Right kidney (tissue), 9 donors: ENCODE results near the gene PAAF1.

Experiments
- DNase-seq: peaks from one replicate; pipeline ENCODE4 v3.0.0-alpha.2; 2016
- long read RNA-seq, 8 donors: transcript quantifications; one replicate each; lab custom pipeline, GENCODE V29; 2026

PAAF1 gene, protein sequence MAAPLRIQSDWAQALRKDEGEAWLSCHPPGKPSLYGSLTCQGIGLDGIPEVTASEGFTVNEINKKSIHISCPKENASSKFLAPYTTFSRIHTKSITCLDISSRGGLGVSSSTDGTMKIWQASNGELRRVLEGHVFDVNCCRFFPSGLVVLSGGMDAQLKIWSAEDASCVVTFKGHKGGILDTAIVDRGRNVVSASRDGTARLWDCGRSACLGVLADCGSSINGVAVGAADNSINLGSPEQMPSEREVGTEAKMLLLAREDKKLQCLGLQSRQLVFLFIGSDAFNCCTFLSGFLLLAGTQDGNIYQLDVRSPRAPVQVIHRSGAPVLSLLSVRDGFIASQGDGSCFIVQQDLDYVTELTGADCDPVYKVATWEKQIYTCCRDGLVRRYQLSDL
- long read RNA-seq, donor 1, full-length matches to known transcripts, result 6 of 6 reads
- long read RNA-seq, donor 1, partial matches to known transcripts, result 0 of 6 reads
- long read RNA-seq, donor 1, other reads (novel, unspliced or antisense), result 0 of 6 reads
- long read RNA-seq, donor 2, full-length matches to known transcripts, result 3 of 3 reads
- long read RNA-seq, donor 2, partial matches to known transcripts, result 0 of 3 reads
- long read RNA-seq, donor 2, other reads (novel, unspliced or antisense), result 0 of 3 reads
- long read RNA-seq, donor 3, full-length matches to known transcripts, result 6 of 11 reads
- long read RNA-seq, donor 3, partial matches to known transcripts, result 5 of 11 reads
- long read RNA-seq, donor 3, other reads (novel, unspliced or antisense), result 0 of 11 reads
- long read RNA-seq, donor 4, full-length matches to known transcripts, result 7 of 14 reads
- long read RNA-seq, donor 4, partial matches to known transcripts, result 7 of 14 reads
- long read RNA-seq, donor 4, other reads (novel, unspliced or antisense), result 0 of 14 reads
- long read RNA-seq, donor 5, full-length matches to known transcripts, result 17 of 26 reads
- long read RNA-seq, donor 5, partial matches to known transcripts, result 9 of 26 reads
- long read RNA-seq, donor 5, other reads (novel, unspliced or antisense), result 0 of 26 reads
- long read RNA-seq, donor 6, full-length matches to known transcripts, result 6 of 14 reads
- long read RNA-seq, donor 6, partial matches to known transcripts, result 8 of 14 reads
- long read RNA-seq, donor 6, other reads (novel, unspliced or antisense), result 0 of 14 reads
- long read RNA-seq, donor 7, full-length matches to known transcripts, result 6 of 6 reads
- long read RNA-seq, donor 7, partial matches to known transcripts, result 0 of 6 reads
- long read RNA-seq, donor 7, other reads (novel, unspliced or antisense), result 0 of 6 reads
- long read RNA-seq, donor 8, full-length matches to known transcripts, result 3 of 11 reads
- long read RNA-seq, donor 8, partial matches to known transcripts, result 8 of 11 reads
- long read RNA-seq, donor 8, other reads (novel, unspliced or antisense), result 0 of 11 reads

DNA sequence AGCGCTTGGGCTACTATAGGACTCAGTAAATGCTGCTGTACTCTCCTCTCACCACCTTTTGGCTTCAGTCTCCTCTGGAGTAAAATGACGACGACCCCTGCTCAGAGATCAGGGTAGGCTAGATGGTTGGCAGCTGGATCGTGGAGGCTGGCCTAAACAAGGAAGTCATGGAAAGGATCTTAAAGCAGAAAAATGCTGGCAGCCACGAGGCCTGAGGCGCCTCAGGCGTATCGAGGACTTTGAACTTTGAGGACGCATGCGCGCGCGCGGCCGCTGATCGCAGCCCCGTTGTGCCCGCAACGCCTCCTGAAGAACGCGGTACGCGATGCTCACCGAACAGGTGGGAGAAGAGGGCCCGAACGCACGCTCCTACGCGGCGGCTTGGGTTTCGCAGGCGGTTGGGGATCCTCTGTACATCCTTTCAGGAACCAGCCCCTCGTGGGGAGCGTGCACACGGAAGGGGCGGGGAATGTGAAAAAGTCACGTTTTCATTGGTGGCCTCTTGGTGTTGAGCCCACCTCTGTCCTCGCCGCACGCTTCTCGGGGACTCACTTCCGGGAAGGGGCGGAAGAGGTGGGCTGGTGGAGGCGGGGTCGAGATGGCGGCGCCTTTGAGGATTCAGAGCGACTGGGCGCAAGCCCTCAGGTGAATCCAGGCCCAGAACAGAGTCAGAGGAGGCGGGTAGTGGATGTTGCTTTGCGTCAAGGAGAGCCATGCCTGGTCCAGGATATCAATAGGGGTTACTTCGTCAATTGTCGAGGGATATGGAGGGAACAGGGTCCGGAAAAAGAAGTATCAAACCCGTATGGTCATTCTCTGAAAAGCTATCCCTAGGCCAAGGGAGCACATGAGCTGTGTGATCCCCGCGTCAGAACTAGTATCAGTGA, at the start of gene PAAF1, which contains the start of gene COA4:
Gene PAAF1, plus strand, starts transcription at position 576 of the 887 bp plus-strand sequence. Its CDS starts 23 bp downstream, at position 599.
Gene COA4, minus strand, starts transcription at position 423 of the 887 bp plus-strand sequence. CDS start 3,468 bp downstream, outside the sequence.
- peak; percentile 95 for DNase-seq

DNA sequence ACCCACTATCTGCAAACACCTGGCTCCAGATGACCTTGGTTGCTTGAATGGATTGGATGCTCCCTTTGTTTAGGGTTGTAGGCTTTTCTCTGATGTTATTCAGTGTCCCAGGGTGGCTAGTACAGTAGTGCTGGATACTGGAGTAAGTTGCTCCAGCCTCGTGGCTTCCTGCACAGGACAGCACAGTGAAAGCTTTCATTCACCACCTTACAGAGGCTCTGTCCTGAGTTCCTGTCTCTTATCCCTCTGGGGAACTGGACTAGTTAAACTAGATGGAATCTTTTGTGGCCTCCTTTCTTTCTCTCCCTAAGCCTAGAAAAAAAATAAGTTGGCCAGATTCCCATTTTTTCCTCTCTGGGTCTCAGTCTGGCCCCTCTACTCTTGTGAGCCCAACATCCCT, 46.5 kb upstream of the PAAF1 start:
- no peak for DNase-seq

DNA sequence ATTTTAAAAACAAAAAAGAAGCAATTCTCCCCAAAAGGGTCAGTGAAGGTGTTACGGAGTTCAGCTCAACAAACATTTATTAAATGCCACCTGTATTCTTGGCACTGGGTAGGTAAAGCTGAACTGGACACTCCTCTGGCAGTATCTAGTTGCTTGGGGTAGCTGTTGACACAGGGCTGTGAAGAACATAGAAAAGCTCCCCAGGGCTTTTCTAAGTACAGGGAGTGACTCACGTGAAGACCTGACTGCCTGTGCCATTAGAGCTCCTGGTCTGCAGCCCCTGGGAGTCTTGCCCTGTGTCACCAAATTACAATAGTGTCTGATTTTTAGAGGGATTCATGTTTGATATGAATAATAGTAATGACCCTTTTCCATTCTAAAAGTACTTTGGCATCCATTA, 43.7 kb upstream of the PAAF1 start:
- no peak for DNase-seq

DNA sequence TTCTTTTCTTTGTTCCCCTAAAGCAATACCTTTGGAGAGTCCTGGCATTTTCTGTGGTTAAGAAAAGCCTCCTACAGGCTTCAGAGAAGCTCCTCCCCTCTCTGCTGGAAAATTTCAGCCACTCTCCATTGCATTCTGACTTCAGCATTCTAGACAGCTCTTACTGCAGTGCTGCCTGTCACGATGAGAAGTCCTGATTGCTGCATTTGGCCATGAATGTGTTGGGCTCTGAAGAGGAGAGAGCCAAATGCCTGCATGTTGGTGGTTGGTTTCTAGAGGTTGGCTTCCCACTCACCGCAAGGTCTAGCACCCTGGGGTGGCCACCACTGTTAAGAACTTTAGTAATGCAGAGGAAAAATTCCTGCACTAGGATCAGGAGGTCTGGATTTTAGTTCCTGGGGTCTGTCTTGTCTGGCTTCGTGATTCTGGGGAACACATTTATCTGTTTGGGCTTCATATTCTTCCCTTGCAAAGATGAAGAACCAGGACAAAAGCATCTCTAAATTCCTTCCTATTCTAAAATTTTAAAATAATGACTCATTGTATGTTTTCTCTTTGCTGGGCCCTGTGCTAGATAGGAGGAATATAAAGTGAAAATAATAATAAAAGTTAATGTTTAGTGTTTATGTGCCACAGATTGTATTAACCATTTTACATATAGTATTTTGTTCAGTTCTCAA, 38.2 kb upstream of the PAAF1 start:
- no peak for DNase-seq

DNA sequence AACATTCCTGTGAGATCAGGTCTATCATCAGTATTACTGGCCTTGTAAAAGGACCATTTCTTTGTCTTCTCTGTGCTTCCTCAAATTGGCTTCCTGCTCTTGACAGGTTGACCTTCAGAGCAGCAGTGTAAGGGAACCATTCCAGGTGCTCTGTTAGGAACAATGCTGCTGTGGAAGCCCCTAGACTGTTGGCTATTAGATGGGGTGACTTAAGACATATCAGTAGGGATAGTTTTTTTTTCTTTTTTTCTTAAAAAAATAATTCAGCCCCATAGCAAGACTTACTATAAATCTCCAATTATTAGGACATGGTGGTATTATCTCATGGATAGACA, 37.7 kb upstream of the PAAF1 start:
- no peak for DNase-seq

DNA sequence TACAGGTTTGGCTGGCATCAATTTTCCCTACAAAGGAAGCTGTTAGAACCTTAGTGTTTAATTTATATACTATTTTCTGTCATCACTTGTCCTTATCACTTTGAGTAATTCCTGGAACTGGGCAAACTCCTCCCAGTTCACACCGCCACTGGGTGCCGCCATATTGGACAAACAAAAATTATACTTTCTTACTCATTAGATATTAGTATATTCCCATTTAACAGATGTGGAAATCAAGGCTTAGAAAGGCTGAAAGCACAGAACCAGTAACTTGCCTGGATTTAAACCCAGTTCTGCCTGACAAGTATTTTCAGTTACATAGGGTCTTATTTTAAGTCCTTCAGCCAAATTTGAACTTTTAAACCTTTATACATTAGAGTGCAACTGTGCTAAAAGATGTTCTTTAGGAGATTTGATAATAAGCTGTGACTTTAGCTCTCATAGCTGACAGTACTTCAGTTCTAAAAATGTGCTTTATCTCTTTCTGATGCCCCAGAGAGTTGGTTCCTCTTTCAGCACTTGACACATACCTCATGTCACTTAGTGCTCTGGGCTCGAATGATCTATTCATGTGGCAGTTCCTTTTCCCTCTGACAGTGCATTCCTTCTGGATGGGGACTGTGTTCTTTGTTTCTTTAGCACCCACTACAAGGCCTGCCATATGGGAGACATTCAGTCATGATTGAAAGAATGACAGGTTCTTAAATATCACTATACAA, 25.6 kb upstream of the PAAF1 start:
- no peak for DNase-seq

DNA sequence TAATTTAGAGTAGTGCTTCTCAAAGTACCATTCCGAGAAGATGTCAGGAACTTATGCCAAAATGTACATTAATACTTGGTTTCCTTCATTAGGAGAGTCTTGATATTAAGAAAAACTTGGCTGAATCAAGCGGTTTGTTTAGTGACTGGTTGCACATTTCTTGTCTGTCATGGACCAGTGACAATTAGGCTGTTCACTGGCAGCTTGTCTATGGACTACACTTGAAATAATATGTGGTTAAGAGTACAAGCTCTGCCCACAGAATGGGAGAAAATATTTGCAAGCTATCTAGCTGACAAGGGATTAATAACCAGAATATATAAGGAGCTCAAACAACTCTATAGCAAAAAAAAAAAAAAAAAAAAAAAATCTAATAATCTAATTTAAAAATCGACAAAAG, 24.8 kb upstream of the PAAF1 start:
- no peak for DNase-seq

DNA sequence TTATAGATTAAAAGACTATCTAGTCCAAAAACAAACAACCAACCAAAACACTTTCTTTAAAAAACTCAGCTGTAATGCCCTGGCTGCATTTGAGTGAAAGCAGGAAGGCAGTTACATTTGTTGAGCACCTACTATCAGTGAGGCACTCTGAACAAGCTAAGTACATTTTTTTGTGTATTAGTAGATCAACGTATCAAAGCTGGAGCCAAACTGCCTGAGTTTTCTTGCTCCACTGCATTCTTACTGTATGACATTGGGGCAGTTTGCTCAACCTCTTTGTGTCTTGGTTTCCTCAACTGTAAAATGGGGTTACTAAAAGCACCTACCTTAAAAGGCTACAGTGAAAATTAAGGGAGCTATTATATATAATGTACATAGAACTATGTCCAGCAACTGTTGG, 22.1 kb upstream of the PAAF1 start:
- no peak for DNase-seq

DNA sequence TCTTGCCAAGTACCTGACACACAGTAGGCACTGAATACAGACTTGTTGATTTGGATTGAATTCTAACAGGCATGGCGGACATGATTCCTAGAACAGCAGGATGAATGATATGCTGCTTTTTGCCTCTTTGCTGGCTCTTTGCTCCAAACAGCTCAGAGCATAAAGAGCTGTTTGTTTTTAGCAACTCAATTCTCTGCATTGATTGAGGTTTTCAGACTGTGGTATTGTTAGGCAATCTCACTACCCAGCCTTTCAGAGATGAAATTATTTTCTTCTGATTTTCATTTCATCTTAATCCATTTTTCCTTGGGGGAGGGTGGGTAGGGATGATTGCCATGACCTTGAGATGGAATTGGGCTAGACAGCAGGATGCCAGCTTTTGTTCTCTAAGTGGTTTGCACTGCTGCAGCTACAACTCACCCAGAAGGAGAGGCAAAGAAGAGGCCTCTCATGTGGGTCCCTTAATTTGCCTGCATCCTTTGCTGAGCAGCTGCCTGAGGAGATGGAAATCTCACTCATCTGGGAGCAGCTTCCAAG, 20.7 kb upstream of the PAAF1 start:
- DNase-seq, result no peak

DNA sequence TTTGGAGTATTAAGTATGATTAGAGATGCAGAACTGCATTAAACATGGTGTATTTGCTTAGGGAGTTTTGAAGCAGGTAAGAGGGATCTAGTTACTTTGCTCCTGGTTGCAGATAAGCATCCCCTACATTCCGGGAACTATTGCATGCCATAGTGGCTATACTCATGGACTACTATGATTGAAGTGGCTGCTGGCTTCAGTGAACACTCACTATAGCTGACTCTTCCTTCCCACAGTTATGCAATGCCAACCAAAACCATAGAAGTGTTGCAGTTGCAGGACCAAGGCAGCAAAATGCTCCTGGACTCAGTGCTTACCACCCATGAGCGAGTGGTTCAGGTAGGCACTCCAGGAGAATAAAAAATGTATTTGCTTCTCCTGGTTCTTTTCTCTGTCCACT, 17.1 kb upstream of the PAAF1 start:
- no peak for DNase-seq

DNA sequence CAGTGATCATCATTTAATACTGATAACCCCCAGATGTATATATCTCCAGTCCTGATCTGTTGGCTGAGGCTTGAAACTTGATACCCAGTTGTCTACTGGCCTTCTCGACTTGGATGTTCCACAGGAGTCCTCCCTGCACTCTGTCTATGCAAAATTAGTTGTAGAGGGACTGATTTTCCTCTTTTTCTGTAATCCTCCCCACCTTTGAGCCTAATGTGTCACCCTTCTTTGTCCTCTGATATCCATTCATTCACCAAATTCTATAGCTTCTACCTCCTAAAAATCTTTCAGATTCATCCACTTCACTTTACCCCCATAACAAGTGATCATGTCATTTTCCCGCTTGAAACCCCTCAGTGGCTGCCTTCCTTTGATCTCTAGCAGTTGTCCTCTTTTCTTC, 16.6 kb upstream of the PAAF1 start:
- no peak for DNase-seq

DNA sequence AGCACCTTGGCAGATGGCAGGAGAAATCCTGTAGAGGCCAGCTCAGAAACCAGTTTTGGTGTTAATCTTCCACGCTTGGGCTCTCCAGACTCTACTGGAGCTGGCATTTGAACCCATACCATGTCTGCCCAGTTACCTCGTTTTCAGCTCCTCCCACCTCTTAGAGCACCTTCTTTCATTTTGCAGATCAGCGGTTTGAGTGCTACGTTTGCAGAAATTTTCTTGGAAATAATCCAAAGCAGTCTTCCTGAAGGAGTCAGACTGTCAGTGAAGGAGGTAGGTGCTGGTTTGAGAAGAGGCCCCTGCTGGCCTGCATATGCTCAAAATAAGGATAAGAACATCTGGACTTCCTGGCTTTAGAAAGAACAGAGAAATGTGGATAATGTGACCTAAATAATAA, 13.8 kb upstream of the PAAF1 start:
- DNase-seq, result no peak

DNA sequence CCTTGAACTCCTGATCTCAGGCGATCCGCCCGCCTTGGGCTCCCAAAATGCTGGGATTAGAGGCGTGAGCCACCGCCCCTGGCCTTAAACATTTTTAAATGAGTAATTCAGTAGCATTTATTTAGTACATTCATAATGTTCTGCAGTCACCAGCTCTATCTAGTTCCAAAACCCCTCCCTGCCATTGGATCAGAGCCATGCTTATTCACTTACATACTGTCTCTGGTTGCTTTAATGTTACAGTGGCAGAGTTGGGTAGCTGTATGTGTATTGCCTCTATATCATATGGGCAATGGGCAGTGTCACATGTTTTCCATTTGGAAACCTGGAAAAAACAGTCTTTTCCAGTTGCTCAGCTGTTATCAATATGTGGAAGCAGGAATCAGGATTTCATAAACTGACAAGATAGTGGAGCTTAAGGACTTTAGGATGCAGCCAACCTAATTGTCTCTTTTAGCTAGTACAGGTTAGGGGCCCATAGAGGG, 10.7 kb upstream of the PAAF1 start:
- DNase-seq, result no peak

DNA sequence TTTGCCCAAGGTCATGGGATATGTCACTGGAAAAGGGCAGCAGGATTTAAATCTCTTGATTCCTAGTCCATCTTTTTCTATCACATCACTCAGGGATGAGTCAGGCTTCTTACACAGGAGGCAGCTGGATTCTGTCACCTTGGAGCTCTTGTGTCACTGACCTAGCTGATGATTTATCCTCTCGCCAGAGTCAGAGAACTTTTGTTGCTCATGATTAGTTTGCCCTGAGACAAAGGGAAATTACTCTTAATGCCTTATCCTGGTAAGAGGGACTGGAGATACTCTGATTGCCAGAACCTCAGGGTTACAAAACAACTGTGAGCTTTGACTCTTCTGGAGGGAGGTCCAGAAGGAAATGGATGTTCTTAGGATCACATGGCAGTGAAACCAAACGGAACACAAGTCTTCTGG, 10.2 kb upstream of the PAAF1 start:
- DNase-seq, result peak; percentile 14

DNA sequence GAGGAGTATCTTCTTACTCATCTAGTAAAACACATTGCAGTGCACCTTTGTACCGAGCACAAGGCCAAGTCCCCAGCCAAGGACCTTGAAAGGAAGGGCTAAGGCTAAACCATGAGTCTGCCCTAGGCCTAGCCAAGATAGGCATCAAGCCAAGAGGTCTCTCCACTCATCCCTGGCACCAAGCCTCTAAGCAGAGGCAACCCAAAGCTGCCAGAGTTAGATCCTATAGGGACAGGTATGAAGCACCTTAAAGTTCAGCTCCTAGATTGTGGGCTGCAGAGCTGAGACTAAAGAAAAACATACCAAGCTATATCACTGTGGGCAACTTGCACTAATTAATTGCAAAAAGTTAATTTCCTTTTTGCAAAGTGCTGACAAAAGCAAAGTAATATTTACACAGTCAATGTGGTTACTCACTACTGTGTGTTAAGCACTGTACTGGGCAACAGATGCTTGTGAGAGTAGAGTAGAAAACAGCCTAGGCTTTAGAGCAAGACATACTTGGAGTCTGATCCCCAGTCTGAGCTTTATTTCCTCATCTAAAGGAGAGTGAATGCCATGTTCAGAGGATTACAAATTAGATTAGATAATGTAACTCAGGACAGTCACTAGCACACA, 7.4 kb upstream of the PAAF1 start:
- DNase-seq, result no peak

DNA sequence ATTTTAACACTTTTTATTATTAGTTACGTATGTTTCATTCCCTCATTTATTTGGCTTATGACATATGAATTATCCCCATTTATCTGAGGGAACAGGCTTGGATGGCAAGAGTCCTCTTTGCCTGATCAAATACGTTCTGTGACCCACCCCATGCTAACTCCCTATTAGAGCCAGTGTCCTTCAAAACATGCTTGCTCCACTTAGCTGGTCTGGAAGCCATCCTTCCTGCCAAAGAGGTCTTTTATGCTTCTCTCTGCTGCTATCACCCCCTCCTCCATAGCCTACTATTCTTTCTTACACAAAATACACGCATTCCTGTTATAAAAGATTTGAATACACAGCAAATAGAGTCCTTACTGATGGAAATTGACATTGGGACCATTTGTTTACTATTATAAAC, 6.5 kb upstream of the PAAF1 start:
- DNase-seq, result no peak

DNA sequence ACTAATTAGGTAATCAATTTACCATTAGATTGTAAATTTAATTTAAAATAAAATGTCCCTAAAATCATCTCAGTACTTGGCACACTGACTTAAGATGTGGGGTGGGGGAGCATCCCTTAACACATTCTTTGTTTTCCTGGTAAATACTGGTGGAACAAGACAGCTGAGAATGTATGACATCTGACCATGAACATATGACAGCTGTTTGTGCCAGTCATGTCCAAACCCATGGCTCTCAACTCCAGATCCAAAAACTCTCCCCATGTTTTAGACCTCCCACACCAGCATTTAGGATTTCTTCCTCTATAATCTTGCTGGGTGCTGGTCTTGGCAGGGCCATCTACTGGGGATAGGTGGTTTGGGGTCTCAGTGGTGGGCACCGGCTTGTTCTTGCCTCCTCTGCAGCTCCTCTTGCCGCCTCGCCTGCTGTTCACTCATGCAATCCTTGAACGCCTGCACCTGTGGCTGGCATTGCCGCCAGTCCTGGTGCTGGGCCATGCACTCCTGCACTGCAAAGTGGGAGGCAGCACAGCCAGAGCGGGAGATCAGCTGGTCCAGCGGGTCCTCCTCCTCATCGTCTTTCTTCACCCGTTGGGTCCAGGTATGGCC, 3.9 kb upstream of the PAAF1 start:
- no peak for DNase-seq

DNA sequence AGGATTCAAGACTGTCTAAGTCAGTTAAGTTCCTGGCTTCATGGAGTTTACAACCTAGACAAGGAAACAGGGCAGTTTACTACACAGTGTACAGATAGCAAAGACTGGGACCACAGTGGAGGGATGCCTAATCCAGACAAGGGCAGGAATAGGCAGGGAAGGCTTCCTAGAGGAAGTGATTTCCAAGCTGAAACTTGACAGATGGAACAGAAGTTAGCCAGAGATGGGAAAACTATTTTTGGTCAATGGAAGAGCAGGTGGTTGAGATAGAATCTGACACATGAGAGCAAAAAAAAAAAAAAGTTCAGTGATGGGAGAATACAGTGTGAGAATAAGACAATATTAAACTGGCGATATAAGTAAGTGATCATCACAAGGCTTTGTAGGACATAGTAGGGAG, 1.4 kb upstream of the PAAF1 start:
- DNase-seq, result no peak

DNA sequence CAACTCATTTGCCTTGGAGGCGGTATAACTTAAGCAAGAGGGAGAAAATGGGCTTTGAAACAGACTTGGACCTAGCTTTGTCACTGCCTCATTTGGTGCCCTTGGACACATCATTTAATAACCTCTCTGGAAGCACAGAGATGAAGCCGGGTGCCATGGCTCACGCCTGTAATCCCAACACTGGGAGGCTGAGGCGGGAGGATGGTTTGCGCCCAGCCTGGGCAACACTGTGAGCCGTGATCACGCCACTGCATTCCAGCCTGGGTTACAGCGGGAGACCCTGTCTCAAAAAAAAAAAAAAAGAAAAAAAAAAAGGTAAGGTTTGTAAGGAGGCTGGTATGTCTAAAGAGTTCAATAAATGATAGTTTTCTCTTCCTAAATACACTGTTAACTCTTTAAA, 959 bp upstream of the PAAF1 start:
- DNase-seq, result peak; percentile 18
